Activated CD8-positive, alpha-beta T cell treated with anti-CD3 and anti-CD28 coated beads for 36 hours (primary cell): ENCODE measurements around the gene NPBWR2. TPM values are rescaled to one million over a fixed set of nuclear protein-coding genes. Genes with fewer than 3 reads are reported as not detected.

Experiments
- ATAC-seq: fragments of 200-7000 bp; cut with Tn5 transposase; one replicate; pipeline ENCODE4 v1.10.0; 2021; ENCODE audit warnings: mild to moderate bottlenecking, moderate library complexity
- CTCF ChIA-PET: fragments of 350-600 bp; sonication (Branson Sonifier 250); formaldehyde crosslinking; loops from one replicate; lab custom pipeline; 2021; ENCODE audit warnings: antibody characterized with exemption; lab: Charles Lee
- POLR2A ChIA-PET: fragments of 350-600 bp; sonication (Branson Sonifier 250); formaldehyde crosslinking; loops from one replicate; lab custom pipeline; 2021; ENCODE audit warnings: antibody characterized with exemption; lab: Charles Lee
- DNase-seq: peaks from one replicate; pipeline ENCODE4 v3.0.0-alpha.2; 2020
- H3K27ac Mint-ChIP-seq: one replicate; pipeline ENCODE4 v1.8.0; 2021; ENCODE audit warnings: mild to moderate bottlenecking, mixed read lengths
- H3K27me3 Mint-ChIP-seq: one replicate; pipeline ENCODE4 v1.8.0; 2021; ENCODE audit warnings: mixed read lengths
- H3K36me3 Mint-ChIP-seq: one replicate; pipeline ENCODE4 v1.8.0; 2021; ENCODE audit warnings: low read depth, mixed read lengths
- H3K4me1 Mint-ChIP-seq: one replicate; pipeline ENCODE4 v1.8.0; 2021; ENCODE audit warnings: low read depth, mixed read lengths
- H3K4me3 Mint-ChIP-seq: one replicate; pipeline ENCODE4 v1.8.0; 2021; ENCODE audit warnings: mild to moderate bottlenecking, moderate library complexity, mixed read lengths
- H3K9me3 Mint-ChIP-seq: one replicate; pipeline ENCODE4 v1.8.0; 2021; ENCODE audit warnings: mixed read lengths
- intact Hi-C: fragments of 100-400 bp; cut with micrococcal nuclease; formaldehyde crosslinking; loops from one replicate; pipeline ENCODE4 v1.10.0; 2022
- total RNA-seq, 2 experiments: library from RNA; stranded (reverse); gene quantifications; one replicate each; pipeline ENCODE4 v1.2.3, GENCODE V29; 2021
- TF ChIP-seq, protein P1 (sequence below): fragments of 200-600 bp; IDR thresholded peaks from one replicate; pipeline ENCODE4 v1.8.0; 2022; ENCODE audit warnings: antibody characterized with exemption, mild to moderate bottlenecking

The NPBWR2 gene
- total RNA-seq, 2 experiments from 2014 or later, result not detected

GRCh38 chr20:64056889-64057627 lies 50.3 kb downstream of the NPBWR2 start:
- Mint-ChIP-seq H3K4me1 (peaks cover 13% of the 10 kb centered on the region), H3K9me3 (no peaks in the 10 kb centered on the region), H3K27me3 (peaks cover 11% of the 10 kb centered on the region), H3K27ac (peak overlapping the region; percentile 75), H3K4me3 (peak overlapping the region; percentile 76), H3K36me3 (no peaks in the 10 kb centered on the region)
- TF ChIP-seq, protein P1, sequence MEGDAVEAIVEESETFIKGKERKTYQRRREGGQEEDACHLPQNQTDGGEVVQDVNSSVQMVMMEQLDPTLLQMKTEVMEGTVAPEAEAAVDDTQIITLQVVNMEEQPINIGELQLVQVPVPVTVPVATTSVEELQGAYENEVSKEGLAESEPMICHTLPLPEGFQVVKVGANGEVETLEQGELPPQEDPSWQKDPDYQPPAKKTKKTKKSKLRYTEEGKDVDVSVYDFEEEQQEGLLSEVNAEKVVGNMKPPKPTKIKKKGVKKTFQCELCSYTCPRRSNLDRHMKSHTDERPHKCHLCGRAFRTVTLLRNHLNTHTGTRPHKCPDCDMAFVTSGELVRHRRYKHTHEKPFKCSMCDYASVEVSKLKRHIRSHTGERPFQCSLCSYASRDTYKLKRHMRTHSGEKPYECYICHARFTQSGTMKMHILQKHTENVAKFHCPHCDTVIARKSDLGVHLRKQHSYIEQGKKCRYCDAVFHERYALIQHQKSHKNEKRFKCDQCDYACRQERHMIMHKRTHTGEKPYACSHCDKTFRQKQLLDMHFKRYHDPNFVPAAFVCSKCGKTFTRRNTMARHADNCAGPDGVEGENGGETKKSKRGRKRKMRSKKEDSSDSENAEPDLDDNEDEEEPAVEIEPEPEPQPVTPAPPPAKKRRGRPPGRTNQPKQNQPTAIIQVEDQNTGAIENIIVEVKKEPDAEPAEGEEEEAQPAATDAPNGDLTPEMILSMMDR, result no peak
- intact Hi-C loops, result no loop called here
- DNase-seq, result peak; percentile 57
- ChIA-PET CTCF (interaction anchor here (0.7 to 5.0 kb wide), 16 partner anchors 13 to 308 kb away, joined by 3 to 47 read pairs (median 4); partner anchors contain the start of genes PRPF6 and TPD52L2), POLR2A (interaction anchor here (0.7 to 1.0 kb wide), 5 partner anchors 12 to 192 kb away, joined by 3 to 4 read pairs (median 3); partner anchors contain the start of genes C20orf204, PRPF6 and TPD52L2)
- peak; percentile 45 for ATAC-seq

- ChIA-PET CTCF (interaction anchor here (5.0 kb wide), 1 partner anchor 18 kb away, joined by 47 read pairs; no protein-coding TSS in a partner anchor), POLR2A (no interaction called here)
- Mint-ChIP-seq H3K4me1 (peaks cover 13% of the 10 kb centered on the region), H3K36me3 (no peaks in the 10 kb centered on the region), H3K9me3 (no peaks in the 10 kb centered on the region), H3K27ac (no peak overlapping the region), H3K27me3 (peaks cover 14% of the 10 kb centered on the region), H3K4me3 (peak overlapping the region; percentile 76)
- intact Hi-C loops, result no loop called here
- ATAC-seq, result no peak
- TF ChIP-seq, protein P1, result no peak
- DNase-seq, result no peak
Observed at GRCh38 chr20:64056639-64056888, 50.8 kb downstream of the NPBWR2 start.

- ATAC-seq (no peak), DNase-seq (no peak)
- Mint-ChIP-seq H3K27me3 (peaks cover 15% of the 10 kb centered on the region), H3K4me1 (peaks cover 13% of the 10 kb centered on the region), H3K4me3 (no peak overlapping the region), H3K9me3 (no peaks in the 10 kb centered on the region), H3K36me3 (no peaks in the 10 kb centered on the region), H3K27ac (no peak overlapping the region)
- ChIA-PET POLR2A (no interaction called here), CTCF (interaction anchor here (5.0 kb wide), 1 partner anchor 17 kb away, joined by 47 read pairs; no protein-coding TSS in a partner anchor)
- intact Hi-C loops, result no loop called here
- TF ChIP-seq, protein P1, result no peak
Observed at GRCh38 chr20:64055893-64056638, 51.3 kb downstream of the NPBWR2 start.

DNA sequence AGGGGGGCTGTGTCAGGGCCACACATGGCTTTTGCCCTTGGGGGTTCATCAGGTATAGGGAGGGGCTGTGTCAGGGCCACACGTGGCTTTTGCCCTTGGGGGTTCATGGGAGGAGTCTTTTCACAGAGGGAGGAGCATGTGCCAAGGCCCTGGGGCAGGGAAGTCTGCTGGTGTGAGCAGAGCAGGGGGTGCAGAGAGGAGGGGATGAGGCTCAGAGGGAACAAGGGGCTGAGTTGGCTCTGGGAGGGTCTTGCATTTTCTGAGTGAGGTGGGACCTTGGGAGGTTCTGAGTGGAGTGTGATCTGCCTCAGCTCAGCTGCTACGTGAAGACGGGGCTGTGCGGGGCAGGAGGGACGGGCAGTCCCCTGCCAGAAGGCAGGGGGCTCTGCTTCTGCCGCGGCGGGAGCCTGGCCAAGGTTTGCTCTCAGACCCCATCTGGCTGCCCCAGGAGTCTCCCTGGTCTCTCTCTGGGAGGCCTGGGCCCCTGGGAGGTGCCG lies 51.9 kb downstream of the NPBWR2 start:
- DNase-seq (no peak), ATAC-seq (no peak)
- TF ChIP-seq, protein P1, result no peak
- H3K4me1 Mint-ChIP-seq, result peaks cover 13% of the 10 kb centered on the region
- H3K4me3 Mint-ChIP-seq, result no peak overlapping the region
- ChIA-PET POLR2A (interaction anchor here (0.6 to 1.4 kb wide), 2 partner anchors 9 to 11 kb away, joined by 3 read pairs; no protein-coding TSS in a partner anchor), CTCF (interaction anchor here (1.6 kb wide), 1 partner anchor 15 kb away, joined by 9 read pairs; no protein-coding TSS in a partner anchor)
- H3K9me3 Mint-ChIP-seq, result no peaks in the 10 kb centered on the region
- intact Hi-C loops, result no loop called here
- H3K27ac Mint-ChIP-seq, result no peak overlapping the region
- peaks cover 21% of the 10 kb centered on the region for H3K27me3 Mint-ChIP-seq
- H3K36me3 Mint-ChIP-seq, result no peaks in the 10 kb centered on the region
